HG03066 (cell line): ENCODE results near the gene POPDC2.

Experiments used
- ATAC-seq: cut with Tn5 transposase; IDR thresholded peaks from one replicate; pipeline ENCODE4 v1.9.1; 2021; ENCODE audit warnings: low read depth; ENCODE audit not compliant: unreplicated experiment

The POPDC2 gene

DNA sequence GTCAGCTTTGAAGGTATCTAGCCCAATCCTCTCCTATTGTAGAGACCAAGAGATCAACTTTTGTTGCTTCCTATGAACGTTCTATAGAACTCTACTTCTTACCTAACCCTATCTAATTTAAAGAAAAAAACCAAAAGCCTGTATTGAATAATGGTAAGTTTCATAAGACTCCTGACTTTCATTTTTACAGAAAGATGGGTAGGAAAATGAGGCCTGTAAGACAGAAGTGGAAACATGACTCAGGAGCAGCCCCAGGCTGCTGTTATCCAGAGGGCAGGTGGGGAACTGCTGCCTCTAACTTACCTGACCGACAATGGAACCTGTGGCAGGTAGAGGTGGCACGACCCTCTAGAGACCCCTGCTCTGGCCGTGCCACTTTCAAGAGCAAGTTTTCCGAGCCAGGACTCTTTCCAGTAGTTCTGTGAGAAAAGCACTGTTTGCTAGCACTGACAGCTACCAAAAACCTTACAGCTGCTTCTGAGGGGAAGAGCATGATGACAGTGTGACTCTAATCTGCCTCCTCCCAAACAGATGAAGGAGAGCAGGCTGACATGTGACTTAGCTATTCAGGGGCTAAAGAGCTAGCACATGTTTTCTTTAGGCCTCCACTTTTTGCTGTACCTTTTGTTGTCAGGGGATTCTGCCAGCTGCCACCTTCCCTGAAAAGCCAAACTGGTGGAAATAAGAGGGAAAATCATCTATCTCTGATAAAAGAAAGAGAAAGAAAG is 17.5 kb downstream of the POPDC2 start:
- ATAC-seq = no peak

GRCh38 chr3:119641416-119641815 is 19.0 kb downstream of the POPDC2 start:
- no peak for ATAC-seq

GRCh38 chr3:119639494-119640350 is 20.7 kb downstream of the POPDC2 start:
- ATAC-seq = no peak

DNA sequence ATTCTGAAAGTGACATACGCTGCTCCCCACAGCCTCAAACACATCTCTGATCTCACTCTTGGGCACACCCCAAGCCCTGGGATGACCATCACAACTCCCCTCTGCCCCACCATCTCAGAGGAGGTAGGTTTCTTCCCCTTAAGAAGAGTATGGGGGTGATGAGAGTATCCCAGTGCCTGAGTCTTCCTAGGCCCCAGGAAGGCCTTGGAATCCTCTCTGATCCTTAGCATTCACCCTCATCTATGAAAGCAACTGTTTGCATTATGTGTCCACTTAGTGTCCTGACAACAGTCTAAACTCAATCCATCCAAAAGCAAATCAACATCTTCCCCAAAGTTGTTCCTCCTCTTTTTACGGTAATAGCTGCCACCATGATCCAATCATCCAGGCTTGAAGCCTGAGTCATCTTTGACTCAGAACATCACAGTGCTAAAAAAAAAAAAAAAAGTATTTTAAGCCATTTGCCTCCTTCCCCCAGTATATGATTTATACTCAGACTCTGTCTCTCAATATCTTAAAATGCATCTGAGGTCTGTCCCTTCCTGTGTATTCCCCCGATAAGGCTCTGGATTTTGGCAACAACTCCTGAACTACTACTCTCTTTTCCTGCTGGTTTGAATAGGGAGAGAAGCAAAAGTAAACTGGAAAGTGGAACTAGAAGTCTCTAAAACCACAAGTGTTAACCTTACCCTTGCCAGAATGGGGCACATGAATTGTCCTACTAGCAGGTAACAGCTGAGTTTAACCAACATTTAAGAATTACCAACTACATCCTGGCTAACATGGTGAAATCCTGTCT is 22.5 kb downstream of the POPDC2 start:
- ATAC-seq = peak; percentile 26

- no peak for ATAC-seq
These were observed 23.3 kb downstream of the POPDC2 start for GRCh38 chr3:119636891-119637611.

DNA sequence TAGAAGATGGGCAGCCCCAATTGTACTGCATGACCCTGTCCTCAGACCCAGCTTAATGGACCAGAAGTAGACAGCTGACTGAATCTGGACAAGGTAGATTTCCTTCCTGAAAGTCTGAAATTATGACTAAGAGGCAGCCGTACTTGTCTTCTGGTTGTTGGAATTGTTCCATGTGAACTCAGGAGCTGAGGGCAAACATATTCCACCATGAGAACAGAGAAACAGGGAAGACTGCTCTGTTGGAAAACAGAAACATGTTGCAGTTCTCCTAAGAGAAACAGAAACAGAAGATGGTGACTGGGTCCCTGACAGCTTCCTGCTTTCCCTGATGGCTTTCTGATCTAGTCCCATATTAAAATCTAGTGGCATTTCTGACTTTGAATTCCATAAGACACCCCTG is 24.1 kb downstream of the POPDC2 start:
- ATAC-seq = no peak

- ATAC-seq = no peak
These were observed 24.7 kb downstream of the POPDC2 start for GRCh38 chr3:119635719-119636118.

- no peak for ATAC-seq
These were observed 27.6 kb downstream of the POPDC2 start for GRCh38 chr3:119632829-119633228.

- no peak for ATAC-seq
These were observed 28.2 kb downstream of the POPDC2 start for GRCh38 chr3:119632216-119632615.

DNA sequence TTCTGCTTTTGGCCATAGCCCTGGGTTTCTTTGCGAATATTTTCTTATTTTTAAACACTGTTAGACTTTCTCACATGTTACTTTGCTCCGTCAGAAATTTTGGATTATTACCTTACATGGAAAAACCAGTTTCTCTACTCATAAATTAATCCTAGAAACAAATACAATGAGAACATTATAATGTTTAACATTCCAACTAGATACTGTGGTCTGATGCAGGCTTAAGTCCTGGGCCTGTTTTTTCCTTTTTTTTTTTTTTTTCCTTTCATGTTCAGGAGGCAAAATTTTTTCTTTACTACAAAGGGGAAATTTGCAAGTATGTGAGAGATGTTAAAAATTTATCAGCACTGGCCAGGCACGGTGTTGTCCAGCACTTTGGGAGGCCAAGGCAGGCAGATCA is 28.9 kb downstream of the POPDC2 start:
- ATAC-seq = no peak

DNA sequence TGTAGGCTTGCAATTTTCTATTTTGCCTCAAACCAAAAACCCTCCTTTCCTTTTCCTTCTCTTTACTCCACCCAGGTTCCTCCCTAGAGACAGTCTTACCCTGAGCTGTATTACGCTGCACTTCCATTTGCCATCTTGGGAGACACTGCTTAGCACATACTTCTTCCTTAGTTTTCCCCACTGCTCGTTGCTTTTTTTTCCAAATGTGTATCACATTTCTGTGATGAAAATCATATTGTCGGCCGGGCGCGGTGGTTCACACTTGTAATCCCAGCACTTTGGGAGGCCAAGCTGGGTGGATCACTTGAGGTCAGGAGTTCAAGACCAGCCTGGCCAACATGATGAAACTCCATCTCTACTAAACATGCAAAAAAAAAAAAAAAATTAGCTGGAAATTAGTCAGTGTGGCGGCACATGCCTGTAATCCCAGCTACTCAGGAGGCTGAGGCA is 29.5 kb downstream of the POPDC2 start:
- ATAC-seq = no peak

GRCh38 chr3:119630128-119630879 is 30.1 kb downstream of the POPDC2 start:
- ATAC-seq = no peak

GRCh38 chr3:119628816-119629445 is 31.5 kb downstream of the POPDC2 start:
- ATAC-seq = no peak

GRCh38 chr3:119628390-119628789 is 32.0 kb downstream of the POPDC2 start:
- ATAC-seq = peak; percentile 56

- no peak for ATAC-seq
These were observed 32.9 kb downstream of the POPDC2 start for GRCh38 chr3:119627461-119627860.

DNA sequence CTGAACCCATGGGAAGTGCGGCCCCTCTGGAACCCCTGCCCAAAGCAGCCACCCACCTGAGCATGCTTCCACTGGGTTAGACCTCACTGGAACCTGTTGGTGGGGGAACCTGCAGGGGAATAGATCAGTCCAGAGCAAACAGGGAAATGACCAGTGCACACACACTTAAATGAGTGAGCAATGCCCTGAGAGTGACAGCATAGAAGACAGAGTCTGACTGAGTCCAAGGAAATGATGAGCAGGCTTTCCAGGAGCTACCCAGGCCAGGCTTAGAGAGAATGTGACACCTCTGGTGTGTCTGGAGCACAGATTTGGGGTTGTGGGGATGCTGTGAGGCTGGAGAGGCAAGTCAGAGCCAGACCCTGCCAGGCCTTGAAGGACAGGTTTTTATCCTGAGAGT is 34.2 kb downstream of the POPDC2 start:
- ATAC-seq = no peak

- no peak for ATAC-seq
These were observed 34.8 kb downstream of the POPDC2 start for GRCh38 chr3:119625451-119626153.

- ATAC-seq = no peak
These were observed 36.2 kb downstream of the POPDC2 start for GRCh38 chr3:119624002-119624720.
